Right atrium auricular region (tissue), 2 donors: Measurements from ENCODE around the gene CROCC. TPM values are rescaled to one million over a fixed set of nuclear protein-coding genes. Genes with fewer than 3 reads are reported as not detected.
"Not testable (repeated sequence)": the region's sequence is repeated elsewhere in the genome, so short reads cannot be mapped to it uniquely, and the experiment has no call there.

Experiments
- DNase-seq: peaks from one replicate; pipeline ENCODE4 v3.0.0-alpha.2; 2019; ENCODE audit warnings: low spot score
- H3K27ac ChIP-seq, 2 donors: fragments of 200-600 bp; sonication (generic); 1 replicate in 1 of 2; 2 replicates in 1 of 2; pipeline ENCODE4 v1.5.1; 2016 to 2019
- H3K27me3 ChIP-seq, 2 donors: fragments of 200-600 bp; sonication (generic); one replicate each; pipeline versions ENCODE4 v1.5.1 to v1.6.0; 2017 to 2019
- H3K36me3 ChIP-seq: fragments of 200-600 bp; sonication (generic); one replicate; pipeline ENCODE4 v1.5.1; 2016
- H3K4me1 ChIP-seq, 2 donors: fragments of 200-600 bp; sonication (generic); one replicate each; pipeline versions ENCODE4 v1.5.1 to v1.6.0; 2017 to 2019
- H3K4me3 ChIP-seq, 2 donors: fragments of 200-600 bp; sonication (generic); 1 replicate in 1 of 2; 2 replicates in 1 of 2; pipeline ENCODE4 v1.5.1; 2017 to 2019; ENCODE audit warnings: mild to moderate bottlenecking in 1 of 2, moderate library complexity in 1 of 2
- H3K9me3 ChIP-seq, 2 donors: fragments of 200-600 bp; sonication (generic); one replicate each; pipeline ENCODE4 v1.5.1; 2019
- CTCF ChIP-seq, 2 donors: fragments of 200-600 bp; sonication (generic); IDR thresholded peaks; one replicate each; pipeline ENCODE4 v1.5.1; 2019; ENCODE audit warnings: antibody characterized with exemption in 2 of 2
- total RNA-seq, 2 donors: library from RNA; depleted of rRNA; stranded (reverse); fragments of >200 nt; gene quantifications; one replicate each; pipeline ENCODE4 v1.1.0, GENCODE V29; 2016

Gene CROCC
- total RNA-seq, 2 donors from 2014 or later: 10.0 to 11.7 TPM

- H3K36me3 ChIP-seq: no peaks in the 10 kb centered on the region
- H3K4me3 ChIP-seq: no peak overlapping the region
- no peaks in the 10 kb centered on the region for H3K27me3 ChIP-seq
- no peaks in the 10 kb centered on the region for H3K4me1 ChIP-seq
- H3K9me3 ChIP-seq: no peaks in the 10 kb centered on the region
- no peak for TF ChIP-seq CTCF (IDR thresholded peaks at IDR 0.05)
- no peak for DNase-seq
- H3K27ac ChIP-seq: no peak overlapping the region
Measured at GRCh38 chr1:16938351-16939321, 16.9 kb downstream of the CROCC start.

- not testable (repeated sequence) for DNase-seq, H3K4me1 ChIP-seq, H3K27ac ChIP-seq, H3K4me3 ChIP-seq, H3K36me3 ChIP-seq, H3K9me3 ChIP-seq, H3K27me3 ChIP-seq
Measured at GRCh38 chr1:16939386-16940180, 17.9 kb downstream of the CROCC start.

GRCh38 chr1:16944038-16944437 lies 22.3 kb downstream of the CROCC start:
- Histone ChIP-seq H3K27me3 (no peaks in the 10 kb centered on the region), H3K36me3 (no peaks in the 10 kb centered on the region), H3K4me3 (no peak overlapping the region), H3K4me1 (peaks cover 0 to 4% of the 10 kb centered on the region in 2 donors), H3K9me3 (no peaks in the 10 kb centered on the region), H3K27ac (no peak overlapping the region)
- TF ChIP-seq CTCF (IDR thresholded peaks at IDR 0.05): no peak
- no peak for DNase-seq

- not testable (repeated sequence) for DNase-seq, H3K4me1 ChIP-seq, H3K36me3 ChIP-seq, H3K9me3 ChIP-seq, H3K4me3 ChIP-seq, H3K27me3 ChIP-seq, H3K27ac ChIP-seq
Measured at GRCh38 chr1:16945512-16945911, 23.8 kb downstream of the CROCC start.

GRCh38 chr1:16946185-16946584 lies 24.5 kb downstream of the CROCC start:
- H3K27me3 ChIP-seq, H3K9me3 ChIP-seq, DNase-seq, H3K4me1 ChIP-seq, H3K27ac ChIP-seq, H3K36me3 ChIP-seq, H3K4me3 ChIP-seq: not testable (repeated sequence)

GRCh38 chr1:16946646-16947045 lies 24.9 kb downstream of the CROCC start:
- Histone ChIP-seq H3K4me3 (no peak overlapping the region), H3K4me1 (peaks cover 0 to 4% of the 10 kb centered on the region in 2 donors), H3K9me3 (no peaks in the 10 kb centered on the region), H3K27me3 (no peaks in the 10 kb centered on the region), H3K27ac (no peak overlapping the region), H3K36me3 (no peaks in the 10 kb centered on the region)
- DNase-seq: no peak
- TF ChIP-seq CTCF (IDR thresholded peaks at IDR 0.05): no peak

GRCh38 chr1:16948282-16948891 lies 26.7 kb downstream of the CROCC start:
- not testable (repeated sequence) for H3K27ac ChIP-seq, H3K4me1 ChIP-seq, H3K27me3 ChIP-seq, H3K9me3 ChIP-seq, DNase-seq, H3K4me3 ChIP-seq, H3K36me3 ChIP-seq

- H3K27ac ChIP-seq, H3K36me3 ChIP-seq, H3K9me3 ChIP-seq, H3K4me3 ChIP-seq, H3K4me1 ChIP-seq, DNase-seq, H3K27me3 ChIP-seq: not testable (repeated sequence)
Measured at GRCh38 chr1:16949026-16949425, 27.3 kb downstream of the CROCC start.

GRCh38 chr1:16952376-16952775 lies 30.6 kb downstream of the CROCC start:
- not testable (repeated sequence) for H3K27me3 ChIP-seq, H3K27ac ChIP-seq, H3K9me3 ChIP-seq, H3K4me1 ChIP-seq, H3K4me3 ChIP-seq, DNase-seq, H3K36me3 ChIP-seq
